Ovary (tissue), 1 donor: ENCODE data around the gene MCF2L.

Experiments used
- EP300 ChIP-seq: sonication (generic); formaldehyde crosslinking; IDR thresholded peaks from one replicate; pipeline ENCODE4 v1.6.1; 2017; ENCODE audit warnings: antibody characterized with exemption
- POLR2A ChIP-seq: fragments of 450-650 bp; IDR thresholded peaks from one replicate; pipeline ENCODE4 v1.6.1; 2017; ENCODE audit warnings: antibody characterized with exemption, mild to moderate bottlenecking, moderate library complexity

- no peak for TF ChIP-seq POLR2A
- TF ChIP-seq EP300, result no peak
These were observed 66.3 kb downstream of the MCF2L start for GRCh38 chr13:113035213-113035800.
